GM12878 (cell line): ENCODE measurements around the gene INO80B.

Source experiments
- CEBPB ChIP-seq, 2 experiments: fragments of 150-350 bp in 1 of 2; IDR thresholded peaks; 2 replicates each; pipeline ENCODE4 v1.6.1; 2012 to 2014; ENCODE audit warnings: low read depth in 2 of 2, low read length in 2 of 2, borderline replicate concordance in 1 of 2, inconsistent platforms in 1 of 2
- EED ChIP-seq: sonication (generic); IDR thresholded peaks from 2 replicates; pipeline ENCODE4 v1.6.1; 2016; ENCODE audit warnings: antibody characterized with exemption, low read depth
- GABPA ChIP-seq: IDR thresholded peaks from 2 replicates; pipeline ENCODE4 v1.6.1; 2014; ENCODE audit warnings: antibody characterized with exemption, low read depth, mild to moderate bottlenecking, inconsistent platforms
- ZSCAN29 ChIP-seq: fragments of 450-650 bp; IDR thresholded peaks from 2 replicates; pipeline ENCODE4 v1.6.1; 2017; ENCODE audit warnings: mild to moderate bottlenecking, moderate library complexity

GRCh38 chr2:74458938-74459363, 4.1 kb downstream of the INO80B start:
- TF ChIP-seq ZSCAN29 (no peak), GABPA (no peak), CEBPB (IDR thresholded peaks at IDR 0.05; ENCODE audit: borderline replicate concordance in 1 of 2, low read depth in 2 of 2, low read length in 2 of 2) (no peak), EED (no peak)
